HepG2 (cell line): ENCODE data around the gene CSK. TPM values are rescaled to one million over a fixed set of nuclear protein-coding genes. Genes with fewer than 3 reads are reported as not detected.

ENCODE experiments used
- ATAC-seq: fragments of 200-7000 bp; cut with Tn5 transposase; 3 replicates; pipeline ENCODE4 v1.9.1; 2020; ENCODE audit warnings: mild to moderate bottlenecking, moderate library complexity
- BruUV-seq: library from RNA; stranded (reverse); fragments of 400-500 nt; replicated peaks from 2 replicates; lab custom pipeline; 2021; lab: Mats Ljungman, UMichigan
- CTCF ChIA-PET: fragments of 300-600 bp; formaldehyde crosslinking; extraction: SDS; loops from one replicate; lab custom pipeline; 2021; ENCODE audit warnings: low total read pairs, inconsistent platforms, low intra/inter-chr PET ratio; lab: Yijun Ruan, JAX
- POLR2A ChIA-PET: fragments of 350-600 bp; sonication (Branson Sonifier 250); formaldehyde crosslinking; loops from one replicate; lab custom pipeline; 2020; ENCODE audit warnings: antibody characterized with exemption, inconsistent platforms; lab: Yijun Ruan, JAX
- DNase-seq: peaks from one replicate; pipeline ENCODE4 v3.0.0-alpha.2; 2015; ENCODE audit warnings: low spot score
- FAIRE-seq: peaks from 3 replicates; lab custom pipeline; 2011; peaks lifted over from hg19 to GRCh38; lab: Jason Lieb, UNC
- H2AFZ ChIP-seq: one replicate; pipeline ENCODE4 v1.6.1; 2011; ENCODE audit warnings: low read length, inconsistent platforms
- H3K27ac ChIP-seq: fragments of 300-600 bp; 3 replicates; pipeline ENCODE4 v1.8.0; 2011; ENCODE audit warnings: mixed run types, mild to moderate bottlenecking, mixed read lengths, low read length, inconsistent platforms; ENCODE audit not compliant: insufficient read depth; ENCODE audit errors: extremely low read length
- H3K27me3 ChIP-seq, 2 experiments: fragments of 200-600 bp in 1 of 2; 2 replicates in 1 of 2; 3 replicates in 1 of 2; pipeline versions ENCODE4 v1.6.0 to v1.8.0; 2011; ENCODE audit warnings: low read length in 2 of 2, mild to moderate bottlenecking in 2 of 2, moderate library complexity in 2 of 2, inconsistent platforms in 1 of 2; ENCODE audit not compliant: insufficient read depth in 2 of 2, control insufficient read depth in 1 of 2
- H3K36me3 ChIP-seq, 2 experiments: fragments of 200-600 bp in 1 of 2; replicated peaks in 1 of 2; 2 replicates in 1 of 2; 3 replicates in 1 of 2; pipeline versions ENCODE4 v1.5.1 to v1.8.0; 2011; ENCODE audit warnings: low read length in 2 of 2, inconsistent platforms in 1 of 2; ENCODE audit not compliant: insufficient read depth in 2 of 2, control insufficient read depth in 1 of 2
- H3K4me1 ChIP-seq: 2 replicates; pipeline ENCODE4 v1.5.1; 2012; ENCODE audit warnings: low read length, inconsistent platforms; ENCODE audit not compliant: insufficient read depth
- H3K4me2 ChIP-seq: 2 replicates; pipeline ENCODE4 v1.6.0; 2011; ENCODE audit warnings: low read depth, low read length, inconsistent platforms
- H3K4me3 ChIP-seq, 3 experiments: fragments of 200-600 bp in 1 of 3; sonication (generic), shearing (Covaris generic) in 1 of 3; replicated peaks in 1 of 3; 2 replicates each; pipeline ENCODE4 v1.5.1; 2011 to 2016; ENCODE audit warnings: low read length in 3 of 3, inconsistent platforms in 2 of 3, low read depth in 2 of 3, mild to moderate bottlenecking in 2 of 3, control low read depth in 1 of 3, mixed read lengths in 1 of 3; ENCODE audit not compliant: insufficient read depth in 1 of 3
- H3K79me2 ChIP-seq: one replicate; pipeline ENCODE4 v1.6.1; 2011; ENCODE audit warnings: low read length, inconsistent platforms; ENCODE audit not compliant: insufficient read depth
- H3K9ac ChIP-seq: 2 replicates; pipeline ENCODE4 v1.6.0; 2011; ENCODE audit warnings: mild to moderate bottlenecking, low read depth, low read length, inconsistent platforms; ENCODE audit not compliant: insufficient read depth
- H3K9me3 ChIP-seq: 2 replicates; pipeline ENCODE4 v1.5.1; 2012; ENCODE audit warnings: mild to moderate bottlenecking, low read length
- H4K20me1 ChIP-seq: 2 replicates; pipeline ENCODE4 v1.6.0; 2011; ENCODE audit warnings: inconsistent platforms, mild to moderate bottlenecking, low read length, moderate library complexity; ENCODE audit not compliant: insufficient read depth
- PLRG1 ChIP-seq: fragments of 450-650 bp; conservative IDR thresholded peaks from 2 replicates; pipeline ENCODE4 v1.6.1; 2016
- ZNF280D ChIP-seq: sonication (generic); formaldehyde crosslinking; IDR thresholded peaks from 2 replicates; pipeline ENCODE4 v1.5.1; 2020; ENCODE audit warnings: mild to moderate bottlenecking, missing genetic modification reagents
- ZXDC ChIP-seq: sonication (generic); formaldehyde crosslinking; IDR thresholded peaks from 2 replicates; pipeline ENCODE4 v1.5.0; 2020; ENCODE audit warnings: mild to moderate bottlenecking, missing genetic modification reagents
- WGBS: methylation state at CpG from one replicate; pipeline ENCODE4 v1.1.6; 2017; ENCODE audit warnings: low lambda C conversion rate; 5-methylcytosine and 5-hydroxymethylcytosine counted together
- in situ Hi-C: cut with HindIII; loops from 2 replicates; pipeline ENCODE4 v1.10.0; 2017; ENCODE audit warnings: low pct_unique_long_range_greater_than_20kb; ENCODE audit not compliant: extremely low pct_ligation_motif_present
- intact Hi-C: fragments of 100-400 bp; cut with micrococcal nuclease; formaldehyde crosslinking; loops from one replicate; pipeline ENCODE4 v1.10.0; 2022; ENCODE audit not compliant: unreplicated experiment
- polyA plus RNA-seq, 8 experiments: library from polyadenylated mRNA; depleted of rRNA in 3 of 8; stranded (reverse) in 7 of 8; unstranded in 1 of 8; fragments of >200 nt; fragmentation: Illumina TruSeq in 4 of 8; extraction: Trizol in 4 of 8; gene quantifications; 2 replicates each; pipeline versions ENCODE4 v1.2.1 to v1.2.3, GENCODE V29; 2011 to 2016; ENCODE audit warnings: low read depth in 4 of 8, missing spikeins in 1 of 8, mixed read lengths in 1 of 8; ENCODE audit not compliant: insufficient read depth in 1 of 8
- total RNA-seq, 5 experiments: library from RNA; depleted of rRNA; stranded (reverse); fragments of >200 nt; fragmentation: Illumina TruSeq; extraction: Trizol; gene quantifications; 2 replicates each; pipeline ENCODE4 v1.2.3, GENCODE V29; 2016; ENCODE audit warnings: low read depth in 1 of 5

Gene CSK
- total and polyA plus RNA-seq, 2 of the 13 experiments (the other 11 are each of a cell fraction or from before 2014, with no cell fraction given): 12.5 to 21.3 TPM

- intact Hi-C loops: no loop called here
- TF ChIP-seq ZXDC (CRISPR knock-in tag): no peak
- TF ChIP-seq ZNF280D (CRISPR knock-in tag): no peak
- no peak for TF ChIP-seq PLRG1
- Histone ChIP-seq H3K4me1 (peaks cover 10% of the 10 kb centered on the region), H3K9me3 (no peaks in the 10 kb centered on the region), H3K9ac (no peak overlapping the region), H3K27me3 (peaks cover 0 to 8% of the 10 kb centered on the region in 2 experiments; a peak in 2 of 5 replicates), H3K4me3 (no peak overlapping the region), H3K79me2 (no peaks in the 10 kb centered on the region), H3K4me2 (no peak overlapping the region), H3K27ac (no peak overlapping the region), H2AFZ (no peak overlapping the region), H3K36me3 (no peaks in the 10 kb centered on the region; a peak in 1 of 5 replicates), H4K20me1 (no peaks in the 10 kb centered on the region)
- DNase-seq (no peak), ATAC-seq (no peak), FAIRE-seq (no peak)
- ChIA-PET POLR2A (no interaction called here), CTCF (no interaction called here)
- in situ Hi-C loops: no loop called here
- 61% methylated on average over 3 of the region's 3 CpGs for WGBS
- no TSS peak for BruUV-seq
Observed at GRCh38 chr15:74809956-74810355, 28.1 kb downstream of the CSK start.
